ENCODE data around the gene MAB21L3. TPM values are rescaled to one million over a fixed set of nuclear protein-coding genes. Genes with fewer than 3 reads are reported as not detected.

MAB21L3 gene
- total and polyA plus RNA-seq, 2 donors (not counting 3 experiments of a cell fraction or from before 2014, with no cell fraction given) = not detected

DNA sequence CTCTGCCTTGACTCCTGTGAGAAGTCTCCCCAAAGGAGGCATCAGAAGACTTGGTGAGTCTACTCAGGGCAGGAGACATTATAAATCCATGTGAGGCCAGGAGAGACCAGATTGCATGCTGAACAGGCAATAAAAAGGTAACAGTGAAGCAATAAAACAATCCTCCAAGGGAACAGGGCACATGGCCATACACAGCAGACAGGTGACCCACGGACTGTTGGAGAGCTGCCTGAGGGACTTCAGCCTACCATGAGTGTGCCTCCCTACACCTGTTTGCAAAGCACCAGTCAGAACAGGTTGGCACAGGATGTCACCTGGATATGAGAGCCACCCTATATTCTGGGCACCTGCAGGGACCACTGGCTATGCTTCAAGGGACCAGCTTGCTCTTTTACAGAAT is 67.6 kb downstream of the MAB21L3 start:
- no peaks in the 10 kb centered on the region for H3K4me1 ChIP-seq (ENCODE audit: control insufficient read depth, extremely low read depth, insufficient read depth, low read length)
- TF ChIP-seq MYC (IDR thresholded peaks at IDR 0.05; ENCODE audit: low read depth, low read length) (no peak), FOS (IDR thresholded peaks at IDR 0.05; ENCODE audit: borderline replicate concordance, insufficient read depth, low read length) (no peak), JUN (IDR thresholded peaks at IDR 0.05; ENCODE audit: borderline replicate concordance, insufficient read depth, insufficient read length, low read depth) (no peak), POLR2AphosphoS5 (IDR thresholded peaks at IDR 0.05; ENCODE audit: insufficient read depth, low read depth, low read length) (no peak), EZH2 (IDR thresholded peaks at IDR 0.05; ENCODE audit: borderline replicate concordance, low read depth, low read length, severe bottlenecking) (no peak), GATA2 (IDR thresholded peaks at IDR 0.05; ENCODE audit: insufficient read depth, insufficient read length, low read depth, low read length) (no peak), POLR2A (IDR thresholded peaks at IDR 0.05; ENCODE audit: low read depth, low read length) (no peak)
- TF ChIP-seq, protein P1, sequence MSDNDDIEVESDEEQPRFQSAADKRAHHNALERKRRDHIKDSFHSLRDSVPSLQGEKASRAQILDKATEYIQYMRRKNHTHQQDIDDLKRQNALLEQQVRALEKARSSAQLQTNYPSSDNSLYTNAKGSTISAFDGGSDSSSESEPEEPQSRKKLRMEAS (IDR thresholded peaks at IDR 0.05; ENCODE audit: insufficient read depth, insufficient read length) = no peak
- TF ChIP-seq, protein P2, sequence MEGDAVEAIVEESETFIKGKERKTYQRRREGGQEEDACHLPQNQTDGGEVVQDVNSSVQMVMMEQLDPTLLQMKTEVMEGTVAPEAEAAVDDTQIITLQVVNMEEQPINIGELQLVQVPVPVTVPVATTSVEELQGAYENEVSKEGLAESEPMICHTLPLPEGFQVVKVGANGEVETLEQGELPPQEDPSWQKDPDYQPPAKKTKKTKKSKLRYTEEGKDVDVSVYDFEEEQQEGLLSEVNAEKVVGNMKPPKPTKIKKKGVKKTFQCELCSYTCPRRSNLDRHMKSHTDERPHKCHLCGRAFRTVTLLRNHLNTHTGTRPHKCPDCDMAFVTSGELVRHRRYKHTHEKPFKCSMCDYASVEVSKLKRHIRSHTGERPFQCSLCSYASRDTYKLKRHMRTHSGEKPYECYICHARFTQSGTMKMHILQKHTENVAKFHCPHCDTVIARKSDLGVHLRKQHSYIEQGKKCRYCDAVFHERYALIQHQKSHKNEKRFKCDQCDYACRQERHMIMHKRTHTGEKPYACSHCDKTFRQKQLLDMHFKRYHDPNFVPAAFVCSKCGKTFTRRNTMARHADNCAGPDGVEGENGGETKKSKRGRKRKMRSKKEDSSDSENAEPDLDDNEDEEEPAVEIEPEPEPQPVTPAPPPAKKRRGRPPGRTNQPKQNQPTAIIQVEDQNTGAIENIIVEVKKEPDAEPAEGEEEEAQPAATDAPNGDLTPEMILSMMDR (IDR thresholded peaks at IDR 0.05; ENCODE audit: extremely low read depth in 1 of 2, insufficient read depth in 1 of 2, low read depth in 1 of 2, low read length in 2 of 2) = no peak
- POLR2A ChIA-PET = no interaction called here
- no peak overlapping the region for H3K9ac ChIP-seq (replicated peaks; ENCODE audit: extremely low read depth, insufficient read depth, low read length)
- CTCF ChIA-PET = no interaction called here
- H3K36me3 ChIP-seq (ENCODE audit: control insufficient read depth in 2 of 2, extremely low read depth in 1 of 2, insufficient read depth in 2 of 2, low read length in 2 of 2) = no peaks in the 10 kb centered on the region
- no peak overlapping the region for H2AFZ ChIP-seq (ENCODE audit: low read depth, low read length)
- H4K20me1 ChIP-seq (replicated peaks; ENCODE audit: control insufficient read depth, extremely low read depth, insufficient read depth, low read length) = no peaks in the 10 kb centered on the region
- peaks cover 1 to 4% of the 10 kb centered on the region in 2 experiments for H3K27me3 ChIP-seq (ENCODE audit: control insufficient read depth in 2 of 2, insufficient read depth in 2 of 2, low read length in 2 of 2)
- no TSS peak for BruUV-seq (replicated peaks)
- DNase-seq (ENCODE audit: low read depth, low spot score) (no peak), FAIRE-seq (no peak)
- H3K27ac ChIP-seq (ENCODE audit: insufficient read depth, low read depth, low read length) = no peak overlapping the region
- no peaks in the 10 kb centered on the region for H3K9me1 ChIP-seq (replicated peaks; ENCODE audit: control insufficient read depth, extremely low read depth, insufficient read depth, low read length)
- H3K79me2 ChIP-seq (ENCODE audit: control insufficient read depth, insufficient read depth, low read length) = no peaks in the 10 kb centered on the region
- no peak overlapping the region for H3K4me2 ChIP-seq (ENCODE audit: insufficient read depth, low read length)
- no peaks in the 10 kb centered on the region for H3K9me3 ChIP-seq (replicated peaks; ENCODE audit: control insufficient read depth, insufficient read depth, low read length)
- dilution Hi-C loops (cut with MboI; ENCODE audit: extremely low pct_ligation_motif_present, low sequenced_read_pairs) = no loop called here
- intact Hi-C loops (cut with micrococcal nuclease) = no loop called here
- H3K4me3 ChIP-seq (replicated peaks in 1 of 3; ENCODE audit: insufficient read depth in 1 of 3, low read depth in 1 of 3, low read length in 3 of 3) = no peak overlapping the region

Data from endothelial cell of umbilical vein (primary cell).